CD4-positive, alpha-beta T cell treated with Interleukin-15 for 1 hour (primary cell): ENCODE results near the gene STOML3.
"Not testable (repeated sequence)": the region's sequence is repeated elsewhere in the genome, so short reads cannot be mapped to it uniquely, and the experiment has no call there.

Experiments
- DNase-seq: peaks from one replicate; pipeline ENCODE4 v3.0.0-alpha.2; 2020

The STOML3 gene

GRCh38 chr13:38990693-38991092, at the start of gene STOML3:
STOML3 (minus strand) TSS chr13:38990831; CDS start chr13:38990721, 110 bp downstream.
- DNase-seq = no peak

- DNase-seq = no peak
These were observed 49.6 kb upstream of the STOML3 start for GRCh38 chr13:39040206-39040605.

- DNase-seq = no peak
These were observed 48.4 kb upstream of the STOML3 start for GRCh38 chr13:39039041-39039440.

- peak; percentile 50 for DNase-seq
These were observed 48.0 kb upstream of the STOML3 start for GRCh38 chr13:39038569-39039030.

GRCh38 chr13:39037880-39038568, 47.4 kb upstream of the STOML3 start, which contains the start of the genes NHLRC3 and PROSER1:
NHLRC3 (plus strand) TSS chr13:39038456; CDS start chr13:39038640, 184 bp downstream.
PROSER1 (minus strand) TSS chr13:39038089; CDS start chr13:39037242, 847 bp downstream.
- DNase-seq = peak; percentile 89

GRCh38 chr13:39037410-39037879, 46.8 kb upstream of the STOML3 start:
- DNase-seq = no peak

GRCh38 chr13:39036212-39036611, 45.6 kb upstream of the STOML3 start:
- no peak for DNase-seq

- no peak for DNase-seq
These were observed 45.2 kb upstream of the STOML3 start for GRCh38 chr13:39035799-39036198.

- DNase-seq = no peak
These were observed 44.6 kb upstream of the STOML3 start for GRCh38 chr13:39035204-39035603.

GRCh38 chr13:39034085-39034484, 43.5 kb upstream of the STOML3 start:
- DNase-seq = no peak

GRCh38 chr13:39032150-39032549, 41.5 kb upstream of the STOML3 start:
- DNase-seq = no peak

GRCh38 chr13:39025433-39025839, 34.8 kb upstream of the STOML3 start:
- no peak for DNase-seq

GRCh38 chr13:39023761-39024160, 33.1 kb upstream of the STOML3 start:
- DNase-seq = no peak

- DNase-seq = no peak
These were observed 32.7 kb upstream of the STOML3 start for GRCh38 chr13:39023316-39023715.

GRCh38 chr13:39020853-39021462, 30.3 kb upstream of the STOML3 start:
- no peak for DNase-seq

GRCh38 chr13:39016787-39017186, 26.2 kb upstream of the STOML3 start:
- DNase-seq = no peak

GRCh38 chr13:39016087-39016486, 25.5 kb upstream of the STOML3 start:
- no peak for DNase-seq

- DNase-seq = no peak
These were observed 22.8 kb upstream of the STOML3 start for GRCh38 chr13:39013462-39013861.

- no peak for DNase-seq
These were observed 22.0 kb upstream of the STOML3 start for GRCh38 chr13:39012608-39013007.

- DNase-seq = not testable (repeated sequence)
These were observed 15.9 kb upstream of the STOML3 start for GRCh38 chr13:39006371-39007111.

- no peak for DNase-seq
These were observed 8.1 kb upstream of the STOML3 start for GRCh38 chr13:38998739-38999138.

GRCh38 chr13:38993381-38993780, 2.8 kb upstream of the STOML3 start:
- no peak for DNase-seq

GRCh38 chr13:38981096-38981495, 9.5 kb downstream of the STOML3 start:
- DNase-seq = no peak

- no peak for DNase-seq
These were observed 9.9 kb downstream of the STOML3 start for GRCh38 chr13:38980750-38981078.
